Measurements from ENCODE around the gene GIMAP5.

Gene GIMAP5

GRCh38 chr7:150737265-150738055 is at the start of gene GIMAP5:
GIMAP5 (plus strand) TSS chr7:150737418; CDS start chr7:150740885, 3,467 bp downstream.
- no peak for DNase-seq

GRCh38 chr7:150688630-150689029 is 48.6 kb upstream of the GIMAP5 start:
- DNase-seq, result no peak

- DNase-seq, result no peak
Observed at GRCh38 chr7:150695654-150696053, 41.6 kb upstream of the GIMAP5 start.

DNA sequence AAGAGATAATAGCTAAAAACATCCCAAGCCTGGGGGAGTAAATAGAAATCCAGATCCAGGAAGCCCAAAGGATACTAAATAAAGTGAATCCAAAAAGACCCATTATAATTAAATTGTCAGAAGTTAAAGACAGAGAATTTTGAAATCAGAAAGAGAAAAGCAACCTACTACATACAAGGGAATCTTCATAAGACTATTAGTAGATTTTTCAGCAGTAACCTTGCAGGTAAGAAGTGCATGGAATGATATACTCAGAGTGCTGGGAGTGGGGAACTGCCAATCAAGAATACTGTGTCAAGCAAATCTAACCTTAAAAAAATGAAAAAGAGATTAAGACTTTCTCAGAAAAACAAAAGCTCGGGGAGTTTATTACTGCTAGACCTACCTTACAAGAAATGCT is 34.0 kb upstream of the GIMAP5 start:
- DNase-seq, result no peak

GRCh38 chr7:150715293-150715692 is 21.9 kb upstream of the GIMAP5 start:
- no peak for DNase-seq

DNA sequence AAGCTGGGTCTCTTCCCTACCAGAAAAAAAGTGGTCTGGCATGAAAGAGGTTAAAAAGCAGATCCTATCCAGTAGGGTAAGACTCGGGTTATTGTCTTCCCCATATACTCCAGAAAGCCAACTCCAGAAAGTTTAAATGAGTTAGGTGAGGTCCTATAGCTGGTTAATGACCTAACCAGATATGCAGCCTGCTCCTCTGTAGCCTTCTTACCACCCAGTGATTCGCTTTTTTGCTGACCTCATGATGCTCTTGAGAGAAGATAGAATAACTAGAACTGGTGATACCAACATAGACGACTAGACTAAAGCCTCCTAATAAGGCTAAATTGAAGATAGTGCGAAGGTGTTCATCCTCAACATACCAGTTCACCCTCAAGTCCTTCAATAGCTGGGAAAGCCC is 21.5 kb upstream of the GIMAP5 start:
- DNase-seq, result no peak

DNA sequence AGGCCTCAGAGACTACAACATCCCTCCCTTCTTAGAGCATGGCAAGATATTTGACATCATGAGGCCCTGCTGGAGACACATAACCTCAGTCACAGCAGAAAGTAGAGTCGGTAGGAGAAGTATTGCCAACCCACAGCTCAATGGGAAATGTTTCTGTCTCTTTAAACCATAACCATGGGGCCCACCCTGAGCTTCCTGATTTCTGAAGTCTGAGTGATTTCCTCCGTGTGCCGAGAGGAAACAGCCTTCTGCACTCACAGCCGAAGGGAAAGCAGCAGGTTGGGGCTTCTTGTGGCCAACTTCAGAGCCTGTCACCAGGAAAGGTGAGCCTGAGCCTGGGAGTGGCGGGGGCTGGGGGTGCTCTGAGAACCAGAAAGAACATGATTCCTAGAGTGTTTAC is 20.9 kb upstream of the GIMAP5 start, which contains the start of gene GIMAP1:
Gene GIMAP1 (plus strand): TSS at position 246 of the 400 bp plus-strand sequence. CDS start 2,435 bp downstream, outside the sequence.
- DNase-seq, result no peak

DNA sequence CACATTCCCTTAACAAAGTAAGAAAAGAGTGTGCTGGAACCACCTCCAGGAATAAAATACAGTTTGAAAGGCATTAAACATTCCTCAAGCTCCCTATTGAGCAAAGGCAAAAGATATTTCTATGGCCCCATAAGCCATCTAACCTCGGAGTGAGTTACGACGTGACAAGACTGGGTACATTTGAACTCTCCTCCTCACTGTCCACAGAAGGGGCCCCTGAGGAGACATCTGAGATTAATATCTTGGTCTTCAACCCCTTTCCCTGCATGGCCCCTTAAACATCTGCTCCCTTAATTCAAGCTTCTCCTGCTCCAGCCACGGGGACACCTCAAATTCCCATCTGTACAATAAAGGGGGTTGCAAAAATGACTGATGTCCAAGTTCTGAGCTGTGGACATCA is 20.3 kb upstream of the GIMAP5 start:
- no peak for DNase-seq

DNA sequence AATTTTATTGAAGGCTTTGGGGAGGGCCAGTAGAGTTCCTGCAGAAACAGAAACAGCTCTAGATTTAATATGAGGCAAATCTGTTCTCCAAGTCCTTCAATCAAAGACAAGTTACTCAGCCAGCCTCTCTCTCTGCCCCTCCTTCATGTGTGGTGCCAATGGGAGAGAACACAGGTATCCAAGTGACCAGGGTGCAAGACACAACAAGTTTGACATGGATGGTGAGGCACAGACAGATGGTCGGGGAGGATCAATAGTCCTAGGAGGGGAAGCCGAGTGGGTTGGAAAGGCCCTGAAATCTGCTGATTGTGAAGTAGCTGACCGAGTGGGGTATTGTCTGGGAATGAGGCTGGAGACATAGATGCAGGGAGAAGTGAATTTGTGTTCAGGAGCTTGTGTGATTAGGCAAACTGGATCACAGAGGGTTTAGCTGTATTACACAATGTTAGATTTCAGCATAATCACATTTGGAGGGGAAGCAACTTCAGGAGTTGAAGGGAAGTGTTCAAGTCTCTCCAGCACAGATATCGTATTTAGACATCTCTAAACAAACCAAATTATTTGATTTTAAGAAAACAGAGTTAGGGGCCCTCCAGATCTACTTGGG is 19.3 kb upstream of the GIMAP5 start:
- DNase-seq, result no peak

- no peak for DNase-seq
Observed at GRCh38 chr7:150719436-150719835, 17.8 kb upstream of the GIMAP5 start.

GRCh38 chr7:150719960-150720891 is 17.0 kb upstream of the GIMAP5 start:
- DNase-seq, result no peak

GRCh38 chr7:150721970-150722373 is 15.2 kb upstream of the GIMAP5 start:
- DNase-seq, result no peak

- DNase-seq, result no peak
Observed at GRCh38 chr7:150722431-150722931, 14.7 kb upstream of the GIMAP5 start.

DNA sequence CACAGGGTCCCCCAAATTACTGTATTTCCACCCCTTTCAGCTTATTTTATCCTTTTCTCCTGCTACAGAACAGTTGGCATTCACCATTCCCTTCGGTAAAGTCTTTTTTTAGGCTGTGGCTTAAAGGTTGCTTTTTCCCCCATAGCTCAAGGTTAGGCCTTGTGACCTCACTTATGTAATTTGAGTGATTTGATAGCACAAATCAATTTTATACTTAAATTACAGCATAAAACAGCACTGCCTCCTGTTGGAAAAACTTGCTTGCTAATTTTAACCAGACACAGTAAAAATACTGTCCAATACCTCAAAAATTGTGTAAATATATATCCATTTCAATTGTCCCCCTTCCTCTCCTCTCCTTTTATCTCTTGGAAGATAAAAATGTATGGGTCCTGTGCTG is 13.8 kb upstream of the GIMAP5 start:
- DNase-seq, result no peak

DNA sequence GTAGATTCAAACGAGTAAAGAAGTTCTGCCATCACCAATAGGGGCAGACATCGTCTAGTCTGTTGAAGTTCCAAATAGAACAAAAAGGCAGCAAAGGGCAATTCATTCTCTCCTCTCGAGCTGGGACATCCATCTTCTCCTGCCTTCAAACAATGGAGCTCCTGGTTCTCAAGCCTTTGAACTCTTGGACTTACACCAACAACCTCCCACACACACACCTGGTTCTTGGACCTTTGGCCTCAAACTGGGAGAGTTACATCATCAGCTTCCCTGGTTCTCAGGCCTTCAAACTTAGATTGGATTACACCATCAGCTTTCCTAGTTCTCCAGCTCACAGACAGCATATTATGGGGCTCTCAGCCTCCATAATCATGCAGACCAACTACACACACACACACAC is 9.8 kb upstream of the GIMAP5 start:
- DNase-seq, result no peak

DNA sequence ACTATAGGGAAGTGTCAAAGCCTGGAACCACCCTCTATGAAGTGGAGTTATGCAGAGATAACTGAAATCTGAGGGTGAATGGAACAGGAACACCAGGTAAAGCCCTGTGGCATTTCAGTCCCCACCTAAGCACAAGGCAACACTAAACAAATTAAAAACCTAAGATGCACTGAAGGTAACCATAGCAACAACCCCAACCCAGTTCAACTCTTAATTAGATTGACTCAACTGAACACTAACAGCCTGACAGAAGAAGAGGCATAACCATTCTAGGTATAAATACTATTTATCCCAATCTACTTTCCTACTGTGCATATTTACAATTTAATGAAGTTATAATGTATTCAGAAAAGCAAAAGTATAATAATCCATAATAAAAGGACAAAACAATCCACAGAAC is 9.2 kb upstream of the GIMAP5 start:
- no peak for DNase-seq

DNA sequence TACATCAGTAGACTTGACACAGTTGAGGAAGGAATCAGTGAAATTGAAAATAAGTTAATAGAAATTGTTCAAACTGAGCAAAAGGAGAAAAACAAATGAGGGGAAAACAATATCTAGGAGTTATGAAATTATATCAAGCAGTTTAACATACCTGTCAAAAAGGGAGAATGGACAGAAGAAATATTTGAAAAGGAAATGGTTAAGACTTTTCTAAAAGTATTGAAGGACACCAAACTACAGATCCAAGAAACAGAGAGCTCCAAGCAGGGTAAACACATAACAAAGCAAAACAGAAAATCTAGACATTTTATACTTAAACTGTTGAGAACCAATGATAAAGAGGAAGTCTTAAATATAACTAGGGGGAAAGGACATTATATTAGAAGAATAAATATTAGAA is 8.6 kb upstream of the GIMAP5 start:
- no peak for DNase-seq

GRCh38 chr7:150731916-150732315 is 5.3 kb upstream of the GIMAP5 start:
- DNase-seq, result no peak

DNA sequence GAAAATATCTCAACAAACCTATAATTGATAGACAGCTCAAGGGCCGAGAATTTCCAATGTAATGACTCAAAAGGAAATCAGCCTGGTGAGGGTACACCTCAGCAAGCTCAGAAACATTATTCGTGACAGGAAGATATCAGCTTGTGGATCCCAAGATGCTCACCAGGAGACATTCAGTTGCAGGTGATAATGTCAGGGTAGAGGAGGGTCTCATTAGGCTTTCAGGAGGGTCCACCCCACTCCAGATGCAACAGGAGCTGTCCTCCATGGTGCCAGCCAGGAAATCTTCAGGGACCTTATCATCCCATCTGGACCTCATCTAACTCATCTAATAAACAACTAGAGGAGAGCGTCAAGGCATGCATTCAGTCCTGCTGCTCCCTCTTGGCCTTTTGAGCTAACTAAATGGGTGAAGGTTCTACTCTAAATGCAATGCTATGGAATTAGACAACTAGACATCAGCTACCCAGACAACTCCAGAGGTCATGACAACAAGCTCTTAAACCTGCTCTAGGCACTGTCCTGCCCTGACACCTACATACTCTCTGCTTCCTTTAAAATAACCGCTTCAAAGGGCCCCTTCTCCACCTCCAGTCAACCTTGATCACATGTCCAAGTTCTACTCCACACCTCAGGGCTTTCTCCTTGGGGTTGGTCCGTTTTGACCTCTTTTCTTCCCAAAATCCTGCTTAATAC is 4.3 kb upstream of the GIMAP5 start:
- DNase-seq, result no peak

- DNase-seq, result no peak
Observed at GRCh38 chr7:150733482-150734095, 3.6 kb upstream of the GIMAP5 start.

DNA sequence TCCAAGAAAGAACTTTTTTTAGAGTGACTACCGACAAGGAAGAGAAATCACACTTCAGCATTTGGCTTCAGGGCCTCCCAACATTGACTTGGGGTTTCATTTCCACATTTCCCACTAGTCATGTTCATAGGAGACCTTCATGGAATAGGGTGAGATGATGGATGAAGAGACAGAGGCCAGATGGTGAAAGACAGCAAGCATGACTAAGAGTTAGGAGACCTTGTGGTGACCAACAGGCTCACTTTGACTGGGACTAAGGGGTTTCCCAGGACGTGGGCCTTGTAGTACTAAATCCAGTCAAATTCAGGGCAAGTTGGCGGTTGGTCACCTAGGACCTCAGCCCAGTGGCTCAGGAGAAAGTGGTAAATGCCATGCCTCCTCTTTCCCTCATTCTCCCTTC is 3.0 kb upstream of the GIMAP5 start:
- no peak for DNase-seq
